Pons (tissue), 1 donor: ENCODE measurements around the gene ARHGEF39.

Experiments used
- DNase-seq: peaks from one replicate; pipeline ENCODE4 v3.0.0-alpha.2; 2016; ENCODE audit warnings: low spot score

ARHGEF39 gene, protein sequence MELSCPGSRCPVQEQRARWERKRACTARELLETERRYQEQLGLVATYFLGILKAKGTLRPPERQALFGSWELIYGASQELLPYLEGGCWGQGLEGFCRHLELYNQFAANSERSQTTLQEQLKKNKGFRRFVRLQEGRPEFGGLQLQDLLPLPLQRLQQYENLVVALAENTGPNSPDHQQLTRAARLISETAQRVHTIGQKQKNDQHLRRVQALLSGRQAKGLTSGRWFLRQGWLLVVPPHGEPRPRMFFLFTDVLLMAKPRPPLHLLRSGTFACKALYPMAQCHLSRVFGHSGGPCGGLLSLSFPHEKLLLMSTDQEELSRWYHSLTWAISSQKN

DNA sequence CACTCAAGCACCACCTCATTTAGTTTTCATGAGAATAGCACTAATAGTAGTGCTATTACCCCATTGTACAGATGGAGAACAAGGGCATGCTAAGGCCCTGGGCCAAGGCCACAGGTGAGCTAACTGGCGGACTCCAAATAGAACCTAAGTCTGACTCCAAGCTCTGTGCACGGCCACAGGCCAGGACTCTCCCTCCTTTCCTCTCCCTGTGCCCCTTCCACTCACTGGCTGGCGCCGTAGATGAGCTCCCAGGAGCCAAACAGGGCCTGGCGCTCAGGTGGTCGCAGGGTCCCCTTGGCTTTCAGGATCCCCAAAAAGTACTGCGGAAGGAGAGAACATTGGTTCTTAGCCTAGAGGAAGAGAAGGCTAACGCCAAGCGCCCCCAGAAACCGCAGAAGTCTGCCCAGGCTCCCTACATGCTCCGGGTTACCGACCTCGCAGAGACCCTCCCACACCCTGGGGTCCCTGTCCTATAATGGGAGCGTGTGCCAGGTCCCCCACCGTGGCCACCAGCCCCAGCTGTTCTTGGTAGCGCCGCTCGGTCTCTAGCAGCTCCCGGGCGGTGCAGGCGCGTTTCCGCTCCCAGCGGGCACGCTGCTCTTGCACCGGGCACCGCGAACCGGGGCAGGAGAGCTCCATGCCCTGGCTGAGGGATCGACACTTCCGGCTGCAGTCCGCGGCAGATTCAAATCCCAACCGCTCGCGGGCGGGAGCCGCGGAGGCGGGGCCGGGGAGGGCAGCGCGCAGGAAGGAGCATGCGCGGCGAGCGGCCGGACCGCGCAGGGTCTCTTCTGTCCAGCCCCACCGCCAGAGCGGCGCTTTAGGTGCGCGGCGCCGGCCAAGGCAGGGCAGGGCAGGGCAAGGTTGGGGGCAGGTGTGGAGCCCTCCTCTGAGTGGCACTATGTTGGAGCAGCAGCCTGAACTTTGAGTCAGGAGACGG, at the start of gene ARHGEF39:
ARHGEF39 (minus strand) TSS at position 665 of the 940 bp plus-strand sequence; CDS start at position 639, 26 bp downstream.
- peak; percentile 42 for DNase-seq

DNA sequence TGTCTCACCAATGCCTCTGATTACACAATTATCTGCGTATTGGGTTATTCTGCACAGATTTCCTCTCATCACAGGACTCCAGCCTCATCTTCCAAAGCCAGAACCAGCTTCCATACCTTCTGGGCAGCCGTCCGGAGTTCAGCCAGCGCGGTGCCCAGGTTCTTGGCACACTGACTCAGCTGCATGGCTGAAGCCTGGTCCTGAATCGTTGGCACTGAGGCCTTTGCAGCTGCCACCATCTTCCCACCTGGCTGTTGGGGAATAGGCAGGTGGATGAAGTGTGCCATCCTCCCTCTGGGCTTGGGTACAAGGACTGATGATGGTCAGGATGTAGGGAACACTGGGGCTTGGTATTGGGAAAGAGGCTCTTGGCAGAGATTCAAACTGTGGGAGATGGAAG, 49.1 kb upstream of the ARHGEF39 start:
- DNase-seq = no peak

DNA sequence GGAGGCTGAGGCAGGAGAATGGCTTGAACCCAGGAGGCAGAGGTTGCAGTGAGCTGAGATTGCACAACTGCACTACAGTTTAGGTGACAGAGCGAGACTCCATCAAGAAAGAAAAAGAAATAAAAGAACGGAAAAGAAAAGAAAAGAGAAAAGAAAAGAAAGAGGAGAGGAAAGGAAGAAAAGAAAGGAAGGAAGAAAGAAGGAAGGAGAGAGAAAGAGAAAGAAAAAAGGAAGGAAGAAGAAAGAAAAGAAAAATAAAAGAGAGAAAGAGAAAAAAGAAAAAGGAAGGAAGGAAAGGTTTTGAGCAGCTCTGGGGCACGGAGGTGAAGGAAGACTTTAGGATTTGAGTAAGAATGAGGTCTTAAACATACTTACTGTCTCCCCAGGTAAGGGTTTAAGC, 48.6 kb upstream of the ARHGEF39 start:
- no peak for DNase-seq

DNA sequence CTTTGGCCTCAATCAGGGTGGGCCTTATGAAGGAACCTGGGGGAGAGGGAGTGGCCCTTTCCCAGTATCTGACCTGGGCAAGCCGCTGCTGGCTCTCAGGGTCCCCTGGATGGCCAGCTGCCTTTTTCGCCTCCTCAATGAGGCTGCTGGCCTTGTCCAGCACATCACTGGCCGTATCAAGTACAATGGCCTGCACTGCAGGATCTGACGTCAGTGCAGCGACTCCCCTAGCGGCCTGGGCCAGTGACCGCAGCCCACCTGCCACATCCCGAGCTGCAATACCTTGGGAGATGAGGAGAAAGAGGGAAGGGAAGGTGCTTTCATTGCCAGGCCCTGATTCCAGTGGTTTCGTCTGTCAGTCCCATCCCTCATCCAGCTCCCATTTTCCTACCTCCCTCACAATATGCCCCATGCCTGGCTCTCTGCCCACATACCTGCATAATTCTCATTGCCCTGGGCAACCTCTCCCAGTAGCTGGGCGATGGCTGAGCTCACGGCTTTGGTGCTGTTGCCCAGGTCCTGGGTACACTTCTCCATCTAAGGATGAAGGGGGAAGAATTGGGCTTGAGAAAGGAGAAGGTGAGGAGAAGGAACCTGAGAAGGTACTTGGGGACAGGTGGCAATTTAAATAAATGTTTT, 47.9 kb upstream of the ARHGEF39 start:
- DNase-seq = no peak

DNA sequence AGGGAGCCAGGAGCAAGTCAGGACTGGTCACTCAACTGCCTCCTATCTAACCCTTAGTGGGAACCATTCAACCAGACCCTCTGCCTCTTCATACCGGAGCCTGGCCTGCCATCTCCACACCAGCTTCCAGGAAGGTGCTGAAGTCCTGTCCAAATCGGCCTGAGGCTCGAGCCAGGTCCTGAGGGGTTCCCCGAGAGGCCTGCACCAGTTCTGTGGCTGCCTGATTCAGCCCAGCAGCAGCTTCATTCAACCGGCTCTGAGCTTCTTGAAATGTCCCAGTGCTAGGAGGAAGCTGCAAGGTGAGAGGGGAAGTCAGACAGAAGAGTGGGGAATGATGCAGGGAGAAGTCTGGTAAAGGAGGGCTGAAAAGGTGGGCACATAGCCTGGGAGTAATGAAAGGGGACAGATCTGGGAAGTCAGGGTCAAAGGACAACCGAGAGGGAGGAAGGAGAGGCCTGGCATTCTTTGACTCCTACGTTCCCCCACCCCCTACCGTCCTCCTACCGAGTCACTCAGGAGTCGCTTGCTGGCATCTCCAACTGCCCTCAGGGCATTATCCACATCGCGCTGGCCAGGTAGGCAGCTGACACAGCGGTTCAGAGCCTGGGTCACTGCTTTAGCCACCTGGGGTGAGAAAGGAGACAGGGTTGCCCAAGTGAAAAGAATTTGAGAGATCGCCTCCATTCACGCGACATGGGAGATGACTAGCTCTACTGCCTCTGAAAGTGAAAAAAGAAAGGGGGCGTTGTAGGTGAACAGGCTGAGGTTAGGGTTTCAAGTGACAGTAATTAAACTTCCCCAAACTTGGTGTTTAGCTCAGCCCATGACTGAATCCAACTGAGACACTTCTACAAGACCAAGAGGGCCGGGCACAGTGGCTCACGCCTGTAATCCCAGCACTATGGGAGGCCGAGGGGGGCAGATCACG, 46.8 kb upstream of the ARHGEF39 start:
- no peak for DNase-seq

DNA sequence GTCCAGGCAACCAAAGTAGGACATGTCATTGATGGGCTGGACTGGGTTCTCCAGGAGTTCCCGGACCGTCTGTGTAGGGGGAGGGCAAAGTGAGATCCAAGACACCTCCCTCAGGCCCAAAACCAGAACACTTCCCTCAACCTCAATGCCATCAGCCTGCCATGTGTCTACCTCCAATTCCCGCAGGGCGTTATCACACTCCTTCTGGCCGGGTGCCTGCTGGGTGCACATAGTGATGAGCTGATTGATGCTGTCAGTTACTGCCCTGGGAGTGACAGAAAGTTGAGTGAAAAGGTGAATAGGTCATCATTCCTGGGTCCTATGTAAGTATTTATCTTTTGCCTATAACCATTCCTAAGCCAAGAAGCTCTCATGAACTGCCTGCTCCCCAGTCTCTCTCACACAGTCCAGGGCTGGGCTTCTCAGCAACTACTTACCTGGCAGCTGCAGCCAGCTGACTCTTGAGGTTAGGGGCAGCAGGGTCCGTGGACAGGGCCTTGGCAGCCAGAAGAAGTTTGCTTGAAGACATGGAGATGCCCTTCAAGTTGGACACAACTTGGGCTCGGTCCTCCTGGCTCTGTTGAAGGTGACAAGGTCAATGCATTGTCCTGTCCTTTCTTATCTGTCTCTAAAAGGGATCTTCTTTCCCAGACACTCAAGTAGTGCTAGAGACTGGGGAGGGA, 46.0 kb upstream of the ARHGEF39 start:
- DNase-seq = no peak

DNA sequence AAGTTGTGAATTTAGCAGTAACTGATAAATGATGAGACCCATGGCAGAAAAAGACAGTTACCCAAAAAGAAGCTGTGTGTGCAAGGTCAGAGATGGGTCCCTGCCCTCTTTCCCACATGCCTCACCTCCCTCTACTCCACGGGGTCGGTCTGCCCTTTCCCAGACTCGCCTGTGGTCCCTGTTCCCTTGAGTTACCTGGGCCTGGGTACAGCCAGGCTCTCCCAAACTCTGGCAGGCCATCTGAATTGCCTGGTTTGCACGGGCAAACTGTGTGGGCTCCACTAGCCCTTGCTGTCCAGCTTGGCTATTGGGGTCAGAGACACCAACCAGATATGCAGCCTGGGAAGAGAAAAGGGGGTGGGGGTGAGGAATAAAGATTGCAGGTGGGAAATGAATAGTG, 43.2 kb upstream of the ARHGEF39 start:
- no peak for DNase-seq

DNA sequence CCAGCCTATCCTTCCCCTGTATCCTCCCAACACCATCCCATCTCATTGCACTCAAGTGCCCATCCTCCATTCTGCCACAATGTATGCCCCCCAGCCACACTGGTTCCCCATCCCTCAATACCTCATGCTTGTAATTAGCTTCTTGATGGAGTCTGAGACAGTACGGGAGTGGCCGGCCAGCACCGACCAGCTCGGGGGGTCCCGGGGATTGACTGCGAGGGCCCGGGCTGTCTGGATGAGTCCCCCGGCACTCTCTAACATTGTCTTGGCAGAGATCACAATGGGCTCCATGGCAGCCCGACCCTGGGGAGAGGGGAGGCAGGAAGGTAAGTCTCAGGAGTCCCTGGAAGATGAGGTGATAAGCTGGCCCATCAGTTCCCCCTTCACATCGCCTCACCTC, 42.0 kb upstream of the ARHGEF39 start:
- DNase-seq = no peak

DNA sequence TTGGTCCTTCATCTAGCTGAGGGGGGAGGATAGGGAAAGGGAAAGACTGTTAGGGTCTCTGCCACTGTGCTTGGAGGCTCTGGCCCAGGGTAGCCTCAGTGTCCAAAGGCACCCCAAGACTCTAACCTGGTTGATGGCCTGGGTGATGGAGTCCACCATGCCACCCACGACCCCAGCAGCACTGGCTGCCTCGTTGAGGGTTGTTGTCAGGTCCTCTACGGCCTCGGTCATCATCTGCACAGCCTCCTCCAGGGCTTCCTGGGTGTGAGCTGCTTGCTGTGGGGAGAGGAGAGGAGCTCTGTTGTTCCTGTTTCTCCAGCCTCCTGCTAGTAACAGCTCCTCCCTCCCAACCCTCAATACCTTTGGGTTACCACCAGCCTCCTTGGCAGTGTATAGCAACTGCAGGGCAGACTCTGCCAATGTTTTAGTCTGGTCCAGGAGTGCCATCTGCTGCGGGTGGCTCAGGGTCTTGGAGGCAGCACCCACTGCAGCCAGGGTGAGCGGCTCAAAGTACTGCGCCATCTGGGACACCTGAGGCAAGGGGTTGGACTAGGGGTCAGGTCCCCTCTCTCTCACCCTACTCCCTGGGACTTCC, 40.9 kb upstream of the ARHGEF39 start:
- no peak for DNase-seq

DNA sequence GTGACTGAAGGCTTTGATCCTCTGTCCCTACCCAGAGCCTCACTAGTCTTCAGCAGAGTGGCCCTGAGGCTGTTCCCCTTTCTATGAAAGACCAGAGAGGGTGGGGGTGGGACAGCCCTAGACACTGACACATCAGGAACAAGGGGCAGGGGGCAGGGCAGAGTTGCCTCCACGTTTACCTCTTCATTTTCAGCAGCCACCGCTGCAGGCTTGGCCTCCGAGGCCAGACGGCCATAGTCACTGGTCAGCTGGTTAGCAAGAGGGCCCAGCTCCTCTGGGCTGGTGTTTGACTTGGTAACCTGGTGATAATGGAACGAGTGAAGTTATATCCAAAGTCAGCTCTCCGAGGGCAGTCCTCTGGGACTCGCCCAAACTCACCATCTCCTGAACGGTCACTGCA, 40.4 kb upstream of the ARHGEF39 start:
- DNase-seq = no peak

DNA sequence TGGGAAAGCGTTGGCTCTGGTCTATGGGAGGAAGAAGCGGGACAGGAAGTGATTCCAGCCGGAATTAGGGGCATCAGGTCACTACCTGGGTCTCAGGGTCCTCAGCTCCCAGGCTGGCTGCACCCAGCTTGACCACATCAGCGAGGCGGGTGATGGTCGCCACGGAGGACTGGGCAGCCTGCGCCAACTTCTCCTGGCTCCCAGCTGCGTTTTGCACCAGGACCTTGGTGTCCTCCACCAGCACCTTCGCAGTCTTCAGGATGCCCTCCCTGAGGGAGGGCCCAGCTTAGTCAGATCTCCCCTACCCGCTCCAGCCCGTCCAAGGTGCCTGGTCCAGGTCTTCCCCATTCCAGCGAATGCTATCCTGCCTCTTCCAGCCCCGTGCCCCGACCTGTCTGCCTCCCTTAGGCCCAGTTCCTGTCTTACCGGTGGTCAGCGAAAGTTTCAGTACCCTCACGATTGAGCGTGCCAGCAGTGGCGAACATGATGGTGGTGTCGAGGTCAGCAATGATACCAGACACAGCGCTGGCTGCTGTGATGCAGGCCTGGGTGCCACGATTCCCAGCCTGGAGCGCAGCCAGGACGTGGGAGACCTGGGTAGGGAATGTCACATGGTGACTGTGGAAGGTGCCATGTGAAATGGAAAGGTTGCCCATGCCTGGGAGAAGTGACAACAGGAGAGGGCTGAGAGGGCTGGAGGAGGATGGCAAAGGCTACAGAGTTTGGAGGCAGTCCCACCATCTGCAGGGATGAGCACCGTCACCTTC, 39.1 kb upstream of the ARHGEF39 start:
- no peak for DNase-seq

DNA sequence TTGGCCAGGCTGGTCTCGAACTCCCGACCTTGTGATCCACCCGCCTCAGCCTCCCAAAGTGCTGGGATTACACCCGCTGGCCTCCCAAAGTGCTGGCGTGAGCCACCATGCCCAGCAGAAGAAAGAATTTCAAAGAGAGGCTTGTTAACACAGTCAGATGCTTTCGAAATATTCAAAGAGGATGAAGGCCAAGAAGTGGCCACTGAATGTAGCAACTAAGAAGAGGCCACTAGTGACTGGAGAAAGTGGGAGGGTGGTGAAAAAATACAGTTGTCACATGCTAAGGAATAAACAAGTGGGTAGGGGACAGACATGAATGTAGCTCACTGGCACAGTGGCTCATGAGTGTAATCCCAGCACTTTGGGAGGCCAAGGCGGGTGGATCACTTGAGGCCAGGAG, 37.7 kb upstream of the ARHGEF39 start:
- DNase-seq = no peak

DNA sequence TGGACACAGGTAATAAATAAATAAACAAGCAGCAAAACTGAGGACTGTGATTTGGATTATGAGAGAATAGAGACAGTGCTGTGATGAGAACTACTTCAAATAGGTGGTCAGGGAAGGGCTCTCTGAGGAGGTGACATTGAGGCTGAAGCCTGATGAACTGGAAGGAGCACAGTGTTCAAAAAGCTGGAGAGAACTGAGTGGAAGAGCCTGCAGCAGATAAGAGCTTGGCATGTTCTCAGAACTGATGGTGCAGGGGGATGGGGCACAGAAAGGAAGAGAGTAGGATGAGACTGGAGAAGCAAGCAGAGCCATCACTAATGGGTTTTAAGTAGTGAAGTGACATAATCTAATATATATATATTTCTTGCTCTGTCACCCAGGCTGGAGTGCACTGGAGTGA, 35.9 kb upstream of the ARHGEF39 start:
- no peak for DNase-seq

DNA sequence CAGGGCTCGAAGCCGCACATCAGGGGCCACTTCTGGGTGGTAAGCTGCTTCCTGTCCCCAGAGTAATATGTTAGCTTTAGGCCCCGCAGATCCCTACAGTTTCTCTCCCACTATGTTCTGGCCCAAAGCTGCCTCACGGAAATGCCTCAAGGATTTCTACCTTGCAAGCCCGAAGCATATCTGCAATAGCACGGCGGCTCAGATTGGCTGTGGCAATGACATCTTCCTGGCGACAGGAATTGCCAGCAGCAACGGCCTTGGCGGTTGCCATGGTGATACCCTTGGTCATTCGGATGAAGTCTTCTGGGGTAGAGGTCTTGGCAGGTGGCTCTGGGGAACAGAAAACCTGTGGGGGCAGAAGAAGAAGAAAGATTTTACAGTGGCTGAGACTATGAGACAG, 35.0 kb upstream of the ARHGEF39 start:
- no peak for DNase-seq

DNA sequence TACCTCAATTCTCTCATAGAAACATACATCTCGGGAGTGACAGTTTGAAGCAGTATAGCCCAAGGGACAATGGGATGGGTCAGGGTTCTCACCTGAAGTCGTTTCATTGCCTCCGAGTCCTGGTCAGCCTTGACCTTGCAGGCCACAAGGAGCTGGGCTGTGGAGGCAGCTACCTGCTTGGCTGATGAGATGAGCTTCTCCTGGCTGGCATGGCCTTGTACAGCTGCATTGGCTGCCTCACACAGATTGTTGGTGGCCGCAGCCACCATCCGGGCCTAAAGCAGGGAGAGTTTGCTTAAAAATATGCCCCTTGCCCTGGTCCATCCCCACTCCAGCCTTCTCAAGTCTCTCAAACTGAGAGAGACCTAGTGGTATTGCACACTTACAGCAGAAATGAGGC, 33.2 kb upstream of the ARHGEF39 start:
- no peak for DNase-seq

DNA sequence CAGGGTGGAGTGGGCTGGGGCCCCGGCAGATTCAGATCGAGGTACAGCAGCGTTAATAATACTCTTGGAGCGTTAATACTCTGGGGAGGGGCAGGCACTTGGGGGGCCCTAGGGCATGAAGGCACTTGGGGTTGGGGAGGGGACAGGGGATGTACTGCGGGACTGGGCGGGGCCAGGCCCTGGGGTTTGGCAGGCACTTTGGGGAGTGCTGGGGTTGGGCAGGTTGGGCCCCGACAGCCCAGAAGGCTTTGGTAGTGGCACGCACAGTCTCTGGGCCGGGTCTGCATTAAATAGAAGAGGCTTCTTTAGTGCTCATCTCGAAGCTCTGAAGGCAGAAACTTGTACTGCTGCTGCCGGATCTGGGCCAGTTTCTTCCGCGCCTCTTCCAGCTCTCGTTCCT, 32.5 kb upstream of the ARHGEF39 start:
- DNase-seq = no peak

DNA sequence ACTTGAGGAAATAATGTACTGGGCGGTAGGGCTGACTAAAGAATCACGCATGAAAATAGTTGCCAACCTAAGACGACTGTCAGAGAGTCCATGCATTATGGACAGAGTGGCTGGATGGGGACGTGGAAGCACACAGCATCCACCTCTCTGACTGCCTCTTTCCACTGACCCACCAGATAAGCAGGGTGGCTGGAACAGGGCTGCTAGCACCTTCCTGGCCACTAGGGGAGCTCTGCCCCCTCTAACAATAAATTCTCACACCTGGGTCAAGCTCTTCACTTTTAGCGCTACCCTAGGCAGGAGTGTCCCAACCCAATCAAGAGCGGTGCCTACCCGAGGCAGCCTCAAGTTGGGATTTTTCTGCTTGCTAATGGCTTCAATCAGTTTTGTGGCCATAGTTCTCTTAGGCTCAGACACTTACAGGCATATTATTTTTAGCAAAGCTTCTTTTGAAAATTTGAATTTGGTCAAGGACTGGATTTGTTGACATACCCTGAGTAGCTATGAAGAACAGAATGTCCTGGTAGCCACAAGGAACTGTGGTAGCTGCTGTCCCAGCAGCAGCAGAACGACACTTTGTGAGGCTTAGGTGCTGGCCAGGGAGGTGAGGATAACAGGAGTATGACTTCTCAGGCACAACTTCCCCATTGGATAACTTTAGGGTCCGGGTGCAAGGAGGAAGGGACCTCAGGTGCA, 31.7 kb upstream of the ARHGEF39 start:
- peak; percentile 35 for DNase-seq

DNA sequence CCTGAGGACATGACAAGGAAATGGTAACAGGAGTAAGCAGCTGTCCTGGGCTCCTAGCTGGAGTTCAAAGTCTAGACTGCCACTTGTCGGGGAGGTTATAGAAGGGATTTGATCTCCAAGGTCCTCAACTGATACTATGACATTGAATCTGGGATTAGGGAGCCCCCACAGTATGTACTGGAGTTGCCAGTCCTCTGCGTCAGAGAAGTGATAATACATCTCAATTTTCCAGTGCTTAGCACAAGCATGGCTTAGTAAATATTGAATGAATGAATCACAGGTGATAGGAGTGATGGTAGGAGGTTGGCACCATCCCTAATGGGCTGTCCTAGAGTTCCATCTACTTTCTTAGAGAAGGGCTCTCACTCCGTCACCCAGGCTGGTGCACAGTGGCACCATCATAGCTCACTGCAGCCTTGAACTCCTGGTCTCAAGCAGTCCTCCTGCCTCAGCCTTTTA, 31.0 kb upstream of the ARHGEF39 start:
- DNase-seq = no peak

DNA sequence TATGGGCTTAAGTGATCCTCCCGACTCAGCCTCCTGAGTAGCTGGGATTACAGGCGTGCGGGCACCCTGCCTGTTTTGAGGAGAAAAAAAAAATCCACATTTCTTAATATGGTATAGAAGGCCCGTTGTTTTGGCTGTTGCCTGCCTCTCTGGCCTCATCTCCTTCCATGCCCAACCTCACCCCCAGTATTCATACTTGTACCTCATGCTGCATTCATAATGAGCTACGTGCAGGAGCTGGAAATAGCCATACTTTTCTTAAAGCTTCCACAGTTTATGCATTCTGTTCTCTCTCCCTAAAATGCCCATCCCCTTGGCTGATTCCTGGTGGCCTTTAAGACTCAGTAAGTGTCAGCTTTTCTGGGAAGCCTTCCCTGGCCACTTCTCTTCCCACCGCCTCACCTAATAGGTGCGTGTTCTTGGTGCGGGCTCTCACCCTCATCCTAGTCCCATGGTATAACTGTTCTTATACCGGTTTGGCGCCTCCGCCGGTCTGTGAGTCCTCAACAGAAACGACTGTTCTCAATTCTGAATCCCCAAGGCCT, 26.8 kb upstream of the ARHGEF39 start:
- no peak for DNase-seq
